ENCODE data around the gene ZNF821.

GRCh38 chr16:71883168-71883848, 674 bp downstream of the ZNF821 start:
- TF ChIP-seq CREB5 (CRISPR knock-in tag; IDR thresholded peaks at IDR 0.05; ENCODE audit: low read depth) = no peak
- no peak for TF ChIP-seq ZC3H10 (CRISPR knock-in tag; IDR thresholded peaks at IDR 0.05)
- no peak for TF ChIP-seq PATZ1 (CRISPR knock-in tag; IDR thresholded peaks at IDR 0.05; ENCODE audit: borderline replicate concordance)
- TF ChIP-seq ISL1 (CRISPR knock-in tag; IDR thresholded peaks at IDR 0.05) = no peak

Data from SK-N-SH treated with all-trans-retinoic acid at 6 μM for 48 hours (cell line).